ENCODE data around the gene MEI1.
A peak's percentile ranks its signal among the peaks of the same experiment; 100 is the strongest.

GRCh38 chr22:41822317-41823057 is 123.2 kb downstream of the MEI1 start:
- TF ChIP-seq CTCF (IDR thresholded peaks at IDR 0.05; ENCODE audit: low read depth, low read length) (peak; percentile 73), EZH2phosphoT487 (IDR thresholded peaks at IDR 0.05; ENCODE audit: low read depth) (no peak)

Measured in OCI-LY3 (cell line).